HG02970 (cell line): ENCODE measurements around the gene TSKU.
"Not testable (repeated sequence)": the region's sequence is repeated elsewhere in the genome, so short reads cannot be mapped to it uniquely, and the experiment has no call there.

ENCODE experiments used
- ATAC-seq: cut with Tn5 transposase; IDR thresholded peaks from one replicate; pipeline ENCODE4 v1.9.1; 2021; ENCODE audit warnings: mild to moderate bottlenecking, moderate library complexity, moderate number of reproducible peaks; ENCODE audit not compliant: unreplicated experiment, low FRiP score

TSKU gene

DNA sequence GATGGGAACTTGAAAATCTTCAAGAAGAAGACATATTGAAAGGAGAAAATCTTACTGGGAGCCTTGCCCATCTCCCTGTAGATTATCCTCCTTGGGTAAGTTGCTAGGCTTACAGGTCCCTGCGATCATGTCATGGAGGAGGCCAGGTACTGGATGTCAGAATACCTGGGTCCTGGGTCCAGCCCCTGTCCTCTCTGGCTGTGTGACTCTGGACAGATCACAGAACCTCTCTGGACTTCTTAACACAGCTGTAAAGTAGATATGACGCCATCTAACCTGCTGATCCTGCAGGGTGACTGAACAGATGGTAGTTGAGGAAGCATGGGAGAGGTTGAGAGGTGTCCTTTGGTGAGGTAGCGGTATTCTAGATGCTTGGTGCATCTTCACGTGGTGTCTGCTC is 4.1 kb downstream of the TSKU start:
- no peak for ATAC-seq

DNA sequence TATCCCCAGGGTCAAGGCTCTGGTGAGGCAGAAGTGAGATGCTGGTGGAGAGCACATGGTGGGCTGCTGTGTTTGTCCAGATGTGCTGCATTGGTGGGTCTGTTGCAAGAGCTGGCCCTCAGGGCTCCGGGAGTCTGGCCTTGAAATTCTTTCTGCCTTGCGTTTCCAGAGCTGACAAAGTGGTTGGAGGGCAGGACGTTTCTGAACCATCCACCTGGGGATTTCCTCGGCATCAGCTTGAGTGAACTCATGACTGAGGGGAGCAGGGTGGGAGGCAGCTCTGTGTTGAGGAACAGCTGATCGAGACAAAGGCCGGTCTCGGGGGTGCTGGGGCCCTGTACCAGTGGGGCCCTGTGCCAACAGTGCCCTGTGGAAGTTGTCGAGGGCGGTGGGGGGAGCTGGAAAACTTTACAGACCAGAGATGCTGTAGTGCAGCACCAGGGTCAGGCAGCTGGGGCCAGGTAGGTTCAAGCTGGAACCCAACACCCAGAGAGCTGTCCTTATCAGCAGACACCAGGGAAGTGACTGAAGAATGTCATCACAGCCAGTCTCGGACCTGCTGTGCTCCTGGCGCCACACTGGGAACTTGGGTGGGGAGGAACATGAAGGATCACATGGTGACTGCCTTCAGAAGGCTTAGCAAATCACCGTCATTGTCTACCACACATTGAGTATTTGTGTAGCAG is 4.9 kb downstream of the TSKU start:
- ATAC-seq, result no peak

DNA sequence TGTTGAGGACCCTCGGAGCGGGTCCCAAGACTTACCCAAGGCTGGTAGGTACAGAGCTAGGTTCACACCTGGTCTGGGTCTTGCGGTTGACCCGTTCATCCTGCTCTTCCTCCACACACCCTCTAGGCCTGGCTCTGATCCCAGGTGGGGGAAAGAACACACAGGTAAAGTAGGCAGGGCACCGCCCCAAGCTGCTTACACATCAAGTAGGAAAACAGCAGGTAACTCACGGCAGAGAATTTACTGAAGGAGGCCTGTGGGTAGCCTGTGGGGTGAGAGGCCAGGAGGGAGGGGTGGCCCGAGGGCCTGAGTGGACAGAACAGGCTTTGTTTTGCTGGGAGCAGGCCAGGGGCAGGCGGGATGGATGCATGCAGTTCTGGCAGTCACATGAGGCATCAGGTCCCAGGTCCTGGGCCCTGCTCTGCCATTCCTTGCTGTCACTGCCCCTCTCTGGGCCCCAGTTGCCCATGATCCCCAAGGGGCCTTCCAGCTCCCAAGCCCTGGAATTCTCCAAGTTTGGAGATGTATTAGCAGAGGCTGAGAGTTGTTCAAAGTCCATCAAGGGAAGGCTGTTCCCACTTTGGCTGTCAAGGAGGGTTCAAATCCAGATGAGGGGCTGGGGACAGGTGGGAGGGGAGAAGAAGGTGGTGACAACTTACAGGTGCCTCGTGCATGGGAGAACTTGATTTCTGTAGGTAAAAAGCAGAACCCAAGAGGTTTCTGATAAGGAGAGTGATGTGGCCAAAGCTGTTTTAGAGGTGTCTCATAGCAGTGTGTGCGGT is 5.7 kb downstream of the TSKU start:
- no peak for ATAC-seq

DNA sequence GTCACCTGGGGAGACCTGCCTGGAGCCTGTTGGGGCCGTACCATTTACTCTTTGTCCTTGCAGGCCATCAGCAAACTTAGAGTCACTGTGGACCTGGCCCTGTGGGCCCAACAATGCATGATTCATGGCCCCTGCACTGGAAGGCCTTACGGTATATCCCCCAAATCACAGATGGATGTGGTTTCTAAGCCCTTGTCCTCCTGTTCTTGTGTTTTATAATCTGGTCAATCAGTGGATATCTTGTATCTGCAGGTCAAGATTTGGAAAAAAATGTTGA is 6.2 kb downstream of the TSKU start:
- no peak for ATAC-seq

DNA sequence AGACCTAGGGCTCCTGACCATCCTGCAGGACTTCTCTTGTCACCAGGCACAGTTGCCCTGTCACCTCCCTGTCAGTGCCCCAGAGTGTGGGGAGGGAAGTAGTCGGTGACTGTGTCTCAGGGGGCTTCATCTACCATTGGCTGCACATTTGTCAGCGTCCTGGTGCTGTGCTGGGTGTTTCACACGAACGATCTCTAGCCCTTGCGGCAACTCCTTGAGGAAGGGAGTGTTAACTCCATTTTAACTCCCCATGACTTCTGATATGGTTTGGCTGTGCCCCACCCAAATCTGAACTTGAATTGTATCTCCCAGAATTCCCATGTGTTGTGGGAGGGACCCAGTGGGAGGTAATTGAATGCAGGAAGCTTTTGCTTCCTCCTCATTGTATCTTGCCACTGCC is 7.1 kb downstream of the TSKU start:
- no peak for ATAC-seq

DNA sequence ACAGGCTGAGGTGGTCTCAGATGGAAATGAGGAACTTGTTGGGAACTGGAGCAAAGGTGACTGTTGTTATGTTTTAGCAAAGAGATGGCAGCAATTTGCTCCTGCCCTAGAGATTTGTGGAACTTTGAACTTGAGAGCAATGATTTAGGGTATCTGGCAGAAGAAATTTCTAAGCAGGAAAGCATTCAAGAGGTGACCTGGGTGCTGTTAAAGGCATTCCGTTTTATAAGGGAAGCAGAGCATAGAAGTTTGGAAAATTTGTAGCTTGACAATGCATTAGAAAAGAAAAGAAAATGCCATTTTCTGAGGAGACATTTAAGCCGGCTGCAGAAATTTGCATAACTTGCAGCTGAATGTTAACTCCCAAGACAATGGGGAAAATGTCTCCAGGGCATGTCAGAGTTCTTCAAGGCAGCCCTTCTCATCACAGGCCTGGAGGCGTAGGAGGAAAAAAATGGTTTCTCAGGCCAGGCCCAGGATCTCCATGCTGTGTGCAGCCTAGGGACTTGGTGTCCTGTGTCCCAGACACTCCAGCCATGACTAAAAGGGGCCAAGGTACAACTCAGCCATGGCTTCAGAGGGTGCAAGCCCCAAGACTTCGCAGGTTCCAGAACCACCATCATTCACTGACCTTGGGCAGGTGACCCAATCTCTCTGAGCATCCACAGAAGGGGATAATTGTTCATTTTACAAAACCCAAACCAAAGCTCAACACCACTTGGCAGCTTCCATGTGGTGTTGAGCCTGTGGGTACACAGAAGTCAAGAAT is 8.0 kb downstream of the TSKU start:
- ATAC-seq, result not testable (repeated sequence)

DNA sequence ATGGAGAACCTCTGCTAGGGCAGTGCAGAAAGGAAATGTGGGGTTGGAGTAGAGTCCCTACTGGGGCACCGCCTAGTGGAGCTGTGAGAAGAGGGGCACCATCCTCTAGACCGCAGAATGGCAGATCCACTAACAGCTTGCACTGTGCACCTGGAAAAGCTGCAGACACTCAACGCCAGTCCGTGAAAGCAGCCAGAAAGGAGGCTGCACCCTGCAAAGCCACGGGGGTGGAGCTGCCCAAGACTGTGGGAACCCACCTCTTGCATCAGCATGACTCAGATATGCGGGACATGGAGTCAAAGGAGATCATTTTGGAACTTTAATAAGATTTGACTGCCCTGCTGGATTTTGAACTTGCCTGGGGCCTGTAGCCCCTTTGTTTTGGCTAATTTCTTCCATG is 8.7 kb downstream of the TSKU start:
- ATAC-seq, result no peak

DNA sequence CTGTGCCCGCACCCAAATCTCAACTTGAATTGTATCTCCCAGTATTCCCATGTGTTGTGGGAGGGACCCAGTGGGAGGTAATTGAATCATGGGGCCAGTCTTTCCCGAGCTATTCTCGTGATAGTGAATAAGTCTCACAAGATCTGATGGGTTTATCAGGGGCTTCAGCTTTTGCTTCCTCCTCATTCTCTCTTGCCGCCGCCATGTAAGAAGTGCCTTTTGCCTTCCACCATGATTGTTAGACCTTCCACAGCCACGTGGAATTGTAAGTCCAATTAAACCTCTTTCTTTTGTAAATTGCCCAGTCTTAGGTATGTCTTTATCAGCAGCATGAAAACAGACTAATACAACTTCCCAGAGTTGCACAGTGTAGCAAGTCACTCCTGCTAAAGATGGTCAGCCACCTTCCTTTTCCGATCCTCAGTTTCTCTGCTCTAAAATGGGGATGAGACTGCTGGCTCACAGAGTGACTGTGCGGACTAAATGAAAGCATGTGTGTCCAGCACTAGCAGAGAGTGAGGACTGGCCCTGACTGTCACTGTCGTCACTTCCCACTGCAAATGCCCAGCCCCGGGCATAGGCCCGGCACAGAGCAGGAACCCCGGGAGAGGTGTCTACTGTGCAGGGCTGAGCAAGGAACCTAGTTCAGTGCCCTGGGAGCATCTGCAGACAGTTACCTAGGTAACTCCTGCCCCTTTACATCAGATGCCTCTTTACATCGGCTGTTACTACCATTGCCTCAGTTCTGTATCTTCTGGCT is 9.5 kb downstream of the TSKU start:
- ATAC-seq, result no peak

DNA sequence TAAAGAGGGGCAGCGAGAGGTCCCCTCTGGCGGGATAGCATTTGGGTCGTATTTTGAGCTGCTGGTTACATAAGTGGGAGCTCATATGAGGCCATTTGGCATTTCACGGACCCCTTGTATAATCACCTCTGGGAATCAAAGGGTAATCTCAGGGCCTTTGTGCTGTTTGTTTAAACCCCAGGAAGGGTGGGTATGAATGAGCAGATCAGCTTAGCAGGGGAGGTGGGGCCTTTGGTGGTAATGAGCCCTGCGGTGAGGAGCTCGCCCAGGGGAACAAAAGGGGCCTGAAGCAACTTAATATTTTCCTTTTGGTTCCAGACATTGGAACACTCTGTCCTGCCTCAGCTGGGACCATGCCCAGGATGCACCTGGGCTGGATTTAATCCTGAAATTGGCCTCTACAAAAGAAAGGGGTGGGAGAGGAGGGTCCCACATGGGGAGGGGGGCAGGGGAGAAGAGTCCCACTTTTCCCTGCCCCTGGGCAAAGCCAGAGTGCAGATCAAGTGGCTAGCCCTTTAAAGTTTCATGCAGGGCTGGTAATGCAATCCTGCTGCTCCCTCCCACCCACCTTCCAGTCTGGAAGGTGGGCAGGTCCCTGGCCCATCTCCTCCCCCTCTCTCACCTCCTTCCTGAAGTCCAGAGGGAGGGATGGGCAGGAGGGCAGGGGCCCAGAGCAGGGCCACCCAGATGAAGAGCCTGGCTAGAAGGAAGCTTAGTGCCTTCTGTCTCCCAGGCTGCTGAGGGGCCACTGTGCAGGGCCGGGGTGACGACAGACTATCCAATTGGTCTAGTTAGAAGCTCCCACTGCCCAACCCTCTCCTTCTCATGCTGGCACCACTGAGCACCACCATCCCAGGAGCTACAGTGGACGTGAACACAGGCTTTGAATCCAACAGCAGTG is 10.5 kb downstream of the TSKU start:
- no peak for ATAC-seq

DNA sequence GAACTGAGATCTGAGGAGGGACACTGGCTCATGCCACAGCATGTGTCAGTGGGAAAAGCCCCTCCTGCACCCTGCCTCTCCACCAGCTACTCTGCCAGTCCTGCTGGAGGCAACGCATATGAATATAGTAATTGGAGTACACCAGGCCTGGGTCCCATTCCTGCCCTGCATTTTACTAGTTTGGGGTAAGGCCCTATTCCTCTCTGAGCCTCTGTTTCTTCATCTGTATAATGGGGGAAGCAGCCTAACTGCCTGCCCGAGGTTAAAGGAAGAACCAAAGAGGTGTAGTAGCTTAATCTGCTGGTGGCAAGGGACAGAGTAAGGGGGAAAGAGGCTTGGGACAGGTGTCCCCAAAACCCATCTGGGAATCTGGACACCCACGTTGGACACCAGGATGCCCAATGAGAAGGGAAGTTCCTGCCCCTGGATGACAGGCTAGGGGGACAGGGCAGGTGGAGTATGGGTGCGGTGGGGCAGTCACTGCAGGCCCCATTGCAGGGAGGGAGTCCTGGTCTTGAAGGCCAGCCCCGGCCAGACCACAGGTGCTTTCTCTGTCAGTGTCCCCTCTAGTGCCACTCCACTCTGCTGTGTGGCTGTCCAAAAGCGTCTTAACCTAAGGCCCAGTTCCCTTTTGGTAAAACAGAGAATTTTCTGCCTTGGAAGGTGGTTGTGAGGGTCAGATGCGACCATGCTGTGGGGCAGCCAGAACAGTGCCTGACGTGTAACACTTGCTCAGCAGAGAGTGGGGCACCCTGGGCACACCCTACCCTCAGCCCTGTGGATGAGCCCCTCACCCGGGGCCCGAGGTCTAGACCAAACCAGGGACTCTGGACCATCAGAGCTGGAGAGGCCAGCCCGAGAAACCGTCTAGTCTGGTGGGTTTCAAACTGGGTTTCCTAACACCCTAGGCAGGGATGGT is 11.5 kb downstream of the TSKU start:
- ATAC-seq, result no peak

DNA sequence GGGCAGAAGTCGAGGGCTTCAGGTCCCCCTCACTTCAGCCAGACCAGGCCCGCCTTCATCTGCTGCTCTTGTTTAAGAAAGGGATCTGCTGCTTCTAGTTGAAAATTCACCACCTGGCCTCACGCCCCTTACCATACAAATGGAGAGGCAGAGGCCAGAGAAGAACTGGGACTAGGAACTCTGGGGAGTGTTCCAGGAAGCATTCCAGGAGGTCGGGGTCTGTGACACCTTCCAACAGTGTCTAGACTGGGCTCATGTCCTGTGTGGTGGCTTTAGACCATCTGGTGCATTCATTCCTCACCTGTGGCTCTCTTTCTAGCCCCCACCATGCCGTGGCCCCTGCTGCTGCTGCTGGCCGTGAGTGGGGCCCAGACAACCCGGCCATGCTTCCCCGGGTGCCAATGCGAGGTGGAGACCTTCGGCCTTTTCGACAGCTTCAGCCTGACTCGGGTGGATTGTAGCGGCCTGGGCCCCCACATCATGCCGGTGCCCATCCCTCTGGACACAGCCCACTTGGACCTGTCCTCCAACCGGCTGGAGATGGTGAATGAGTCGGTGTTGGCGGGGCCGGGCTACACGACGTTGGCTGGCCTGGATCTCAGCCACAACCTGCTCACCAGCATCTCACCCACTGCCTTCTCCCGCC is 12.3 kb downstream of the TSKU start:
- ATAC-seq, result no peak

DNA sequence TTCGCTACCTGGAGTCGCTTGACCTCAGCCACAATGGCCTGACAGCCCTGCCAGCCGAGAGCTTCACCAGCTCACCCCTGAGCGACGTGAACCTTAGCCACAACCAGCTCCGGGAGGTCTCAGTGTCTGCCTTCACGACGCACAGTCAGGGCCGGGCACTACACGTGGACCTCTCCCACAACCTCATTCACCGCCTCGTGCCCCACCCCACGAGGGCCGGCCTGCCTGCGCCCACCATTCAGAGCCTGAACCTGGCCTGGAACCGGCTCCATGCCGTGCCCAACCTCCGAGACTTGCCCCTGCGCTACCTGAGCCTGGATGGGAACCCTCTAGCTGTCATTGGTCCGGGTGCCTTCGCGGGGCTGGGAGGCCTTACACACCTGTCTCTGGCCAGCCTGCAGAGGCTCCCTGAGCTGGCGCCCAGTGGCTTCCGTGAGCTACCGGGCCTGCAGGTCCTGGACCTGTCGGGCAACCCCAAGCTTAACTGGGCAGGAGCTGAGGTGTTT is 12.8 kb downstream of the TSKU start:
- ATAC-seq, result no peak

DNA sequence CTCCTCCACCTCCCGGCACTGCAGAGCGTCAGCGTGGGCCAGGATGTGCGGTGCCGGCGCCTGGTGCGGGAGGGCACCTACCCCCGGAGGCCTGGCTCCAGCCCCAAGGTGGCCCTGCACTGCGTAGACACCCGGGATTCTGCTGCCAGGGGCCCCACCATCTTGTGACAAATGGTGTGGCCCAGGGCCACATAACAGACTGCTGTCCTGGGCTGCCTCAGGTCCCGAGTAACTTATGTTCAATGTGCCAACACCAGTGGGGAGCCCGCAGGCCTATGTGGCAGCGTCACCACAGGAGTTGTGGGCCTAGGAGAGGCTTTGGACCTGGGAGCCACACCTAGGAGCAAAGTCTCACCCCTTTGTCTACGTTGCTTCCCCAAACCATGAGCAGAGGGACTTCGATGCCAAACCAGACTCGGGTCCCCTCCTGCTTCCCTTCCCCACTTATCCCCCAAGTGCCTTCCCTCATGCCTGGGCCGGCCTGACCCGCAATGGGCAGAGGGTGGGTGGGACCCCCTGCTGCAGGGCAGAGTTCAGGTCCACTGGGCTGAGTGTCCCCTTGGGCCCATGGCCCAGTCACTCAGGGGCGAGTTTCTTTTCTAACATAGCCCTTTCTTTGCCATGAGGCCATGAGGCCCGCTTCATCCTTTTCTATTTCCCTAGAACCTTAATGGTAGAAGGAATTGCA is 13.5 kb downstream of the TSKU start:
- ATAC-seq, result no peak

DNA sequence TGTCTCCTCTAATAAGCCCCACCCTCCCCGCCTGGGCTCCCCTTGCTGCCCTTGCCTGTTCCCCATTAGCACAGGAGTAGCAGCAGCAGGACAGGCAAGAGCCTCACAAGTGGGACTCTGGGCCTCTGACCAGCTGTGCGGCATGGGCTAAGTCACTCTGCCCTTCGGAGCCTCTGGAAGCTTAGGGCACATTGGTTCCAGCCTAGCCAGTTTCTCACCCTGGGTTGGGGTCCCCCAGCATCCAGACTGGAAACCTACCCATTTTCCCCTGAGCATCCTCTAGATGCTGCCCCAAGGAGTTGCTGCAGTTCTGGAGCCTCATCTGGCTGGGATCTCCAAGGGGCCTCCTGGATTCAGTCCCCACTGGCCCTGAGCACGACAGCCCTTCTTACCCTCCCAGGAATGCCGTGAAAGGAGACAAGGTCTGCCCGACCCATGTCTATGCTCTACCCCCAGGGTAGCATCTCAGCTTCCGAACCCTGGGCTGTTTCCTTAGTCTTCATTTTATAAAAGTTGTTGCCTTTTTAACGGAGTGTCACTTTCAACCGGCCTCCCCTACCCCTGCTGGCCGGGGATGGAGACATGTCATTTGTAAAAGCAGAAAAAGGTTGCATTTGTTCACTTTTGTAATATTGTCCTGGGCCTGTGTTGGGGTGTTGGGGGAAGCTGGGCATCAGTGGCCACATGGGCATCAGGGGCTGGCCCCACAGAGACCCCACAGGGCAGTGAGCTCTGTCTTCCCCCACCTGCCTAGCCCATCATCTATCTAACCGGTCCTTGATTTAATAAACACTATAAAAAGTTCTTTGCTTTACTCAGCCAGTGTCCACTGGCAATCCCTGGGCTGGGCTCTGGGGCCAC is 14.4 kb downstream of the TSKU start:
- no peak for ATAC-seq

DNA sequence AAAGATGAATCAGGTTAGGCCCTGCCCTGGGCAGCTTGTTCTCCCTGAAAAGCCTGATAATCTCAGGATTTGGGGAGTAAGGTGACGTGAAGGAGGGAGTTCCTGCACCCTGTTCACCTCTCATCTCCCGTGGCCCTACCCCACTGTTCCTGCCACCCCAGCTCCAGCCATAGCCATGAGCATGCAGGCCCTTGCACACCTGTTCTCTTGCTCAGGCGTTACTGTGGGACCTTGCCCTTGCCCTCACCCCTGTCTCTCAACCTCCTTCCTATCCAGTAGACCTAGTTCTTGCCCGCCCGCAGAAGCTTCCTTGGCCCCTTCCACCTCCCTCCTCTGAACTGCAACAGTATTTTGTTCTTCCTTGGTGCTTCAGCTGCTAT is 15.0 kb downstream of the TSKU start:
- ATAC-seq, result no peak

DNA sequence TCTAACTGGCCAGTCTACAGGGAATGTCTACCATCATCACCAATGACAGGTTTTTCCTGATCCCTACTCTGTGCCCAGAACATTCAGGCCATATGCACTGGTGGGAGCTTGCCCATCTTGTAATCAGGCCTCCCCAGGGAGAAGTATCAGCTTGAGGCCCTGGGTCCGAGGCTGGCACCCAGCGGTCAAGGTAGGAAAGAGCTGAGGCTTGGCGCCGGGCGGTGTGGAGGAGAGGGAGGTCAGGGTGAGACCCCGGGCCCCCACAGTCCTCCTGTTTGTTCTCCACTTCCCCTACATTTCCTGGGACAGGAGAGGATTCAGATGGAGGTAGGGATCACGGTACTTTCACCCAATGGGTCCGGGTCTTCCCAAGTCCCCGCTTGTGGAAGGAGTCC is 15.5 kb downstream of the TSKU start:
- ATAC-seq, result no peak
